Coronary artery (tissue), 2 donors: ENCODE measurements around the gene GPHN.
"Not testable (repeated sequence)": the region's sequence is repeated elsewhere in the genome, so short reads cannot be mapped to it uniquely, and the experiment has no call there.

Source experiments
- DNase-seq: peaks from one replicate; pipeline ENCODE4 v3.0.0-alpha.2; 2017; ENCODE audit warnings: low spot score
- H3K27ac ChIP-seq, 2 donors: fragments of 200-600 bp; sonication (generic); one replicate each; pipeline ENCODE4 v1.5.1; 2016 to 2019
- H3K4me3 ChIP-seq: fragments of 200-600 bp; sonication (generic); 2 replicates; pipeline ENCODE4 v1.5.1; 2016; ENCODE audit warnings: mild to moderate bottlenecking, moderate library complexity
- TF ChIP-seq, protein P1 (sequence below): fragments of 200-600 bp; sonication (generic); IDR thresholded peaks from one replicate; pipeline ENCODE4 v1.5.1; 2019; ENCODE audit warnings: antibody characterized with exemption

GPHN gene

DNA sequence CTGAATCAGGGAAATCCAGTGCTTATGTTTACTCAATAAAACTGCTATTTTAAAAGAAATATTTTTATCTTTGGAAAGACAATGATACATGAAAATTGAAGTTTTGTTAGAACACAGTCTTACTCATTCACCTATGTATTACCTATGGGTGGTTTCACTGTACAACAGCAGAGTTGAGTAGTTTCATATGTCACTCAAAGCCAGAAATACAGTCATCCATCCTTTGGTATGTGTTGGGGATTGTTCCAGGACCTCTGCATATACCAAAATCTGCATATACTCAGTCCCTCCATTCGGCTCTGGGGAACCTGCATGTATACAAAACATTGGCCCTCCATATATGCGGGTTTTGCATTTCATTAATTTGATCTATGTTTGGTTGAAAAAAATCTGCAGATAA lies 190.6 kb downstream of the GPHN start:
- no peak for DNase-seq
- Histone ChIP-seq H3K4me3 (no peak overlapping the region), H3K27ac (no peak overlapping the region)
- TF ChIP-seq, protein P1, sequence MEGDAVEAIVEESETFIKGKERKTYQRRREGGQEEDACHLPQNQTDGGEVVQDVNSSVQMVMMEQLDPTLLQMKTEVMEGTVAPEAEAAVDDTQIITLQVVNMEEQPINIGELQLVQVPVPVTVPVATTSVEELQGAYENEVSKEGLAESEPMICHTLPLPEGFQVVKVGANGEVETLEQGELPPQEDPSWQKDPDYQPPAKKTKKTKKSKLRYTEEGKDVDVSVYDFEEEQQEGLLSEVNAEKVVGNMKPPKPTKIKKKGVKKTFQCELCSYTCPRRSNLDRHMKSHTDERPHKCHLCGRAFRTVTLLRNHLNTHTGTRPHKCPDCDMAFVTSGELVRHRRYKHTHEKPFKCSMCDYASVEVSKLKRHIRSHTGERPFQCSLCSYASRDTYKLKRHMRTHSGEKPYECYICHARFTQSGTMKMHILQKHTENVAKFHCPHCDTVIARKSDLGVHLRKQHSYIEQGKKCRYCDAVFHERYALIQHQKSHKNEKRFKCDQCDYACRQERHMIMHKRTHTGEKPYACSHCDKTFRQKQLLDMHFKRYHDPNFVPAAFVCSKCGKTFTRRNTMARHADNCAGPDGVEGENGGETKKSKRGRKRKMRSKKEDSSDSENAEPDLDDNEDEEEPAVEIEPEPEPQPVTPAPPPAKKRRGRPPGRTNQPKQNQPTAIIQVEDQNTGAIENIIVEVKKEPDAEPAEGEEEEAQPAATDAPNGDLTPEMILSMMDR: no peak

DNA sequence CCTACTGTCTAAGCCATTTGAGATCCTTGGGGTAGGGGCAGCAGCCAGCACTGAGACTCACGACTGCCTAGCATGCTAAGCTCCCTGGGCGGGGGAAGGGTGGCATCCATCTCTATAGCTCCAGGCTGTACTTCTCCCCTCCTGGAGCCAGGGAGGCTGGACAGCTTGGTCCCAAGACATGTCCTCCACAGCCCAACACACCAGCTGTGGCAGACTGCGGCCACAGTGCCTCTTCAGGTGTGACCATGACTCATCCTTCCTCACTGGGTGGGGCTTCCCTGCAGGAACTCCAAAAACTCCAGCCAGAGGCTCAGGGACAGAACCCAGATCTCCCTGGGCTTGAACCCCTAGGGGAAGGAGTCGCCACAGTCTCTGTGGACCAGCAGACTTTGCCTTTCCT lies 193.9 kb downstream of the GPHN start:
- no peak for DNase-seq
- no peak overlapping the region for H3K27ac ChIP-seq
- TF ChIP-seq, protein P1: no peak
- no peak overlapping the region for H3K4me3 ChIP-seq

DNA sequence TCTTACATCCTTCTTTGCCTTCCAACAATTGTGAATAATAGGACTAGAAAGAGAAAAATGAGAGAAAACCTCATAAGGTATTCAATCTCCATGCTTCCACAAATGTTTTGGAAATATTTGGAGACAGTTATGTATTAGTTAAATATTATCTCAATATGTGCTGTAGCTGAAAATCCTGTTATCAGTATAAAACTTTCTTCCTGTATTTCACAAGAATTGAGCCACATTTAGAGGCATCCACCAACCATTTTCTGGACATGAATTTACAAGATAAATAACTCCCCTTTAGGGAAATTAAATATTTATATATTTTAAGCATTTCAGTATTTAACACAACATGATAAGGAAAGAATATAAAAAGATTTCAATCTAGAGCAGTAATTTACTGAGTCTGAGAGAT lies 200.3 kb downstream of the GPHN start:
- Histone ChIP-seq H3K27ac (no peak overlapping the region), H3K4me3 (no peak overlapping the region)
- TF ChIP-seq, protein P1: no peak
- no peak for DNase-seq

DNA sequence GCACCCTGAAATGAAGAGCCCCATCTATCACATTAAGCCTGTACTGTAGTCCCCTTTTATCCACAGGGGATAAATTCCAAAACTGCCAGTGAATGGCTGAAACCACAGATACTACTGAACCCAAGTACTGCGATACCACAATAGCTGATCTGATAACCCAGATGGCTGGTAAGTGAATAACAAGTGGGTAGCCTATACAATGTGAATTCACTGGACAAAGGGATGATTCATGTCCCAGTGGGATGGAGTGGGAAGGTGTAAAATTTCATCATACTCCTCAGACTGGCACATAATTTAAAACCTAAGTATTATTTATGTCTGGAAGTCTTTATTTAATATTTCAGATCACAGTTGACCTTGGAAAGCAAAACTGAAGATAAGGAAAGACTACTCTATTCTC lies 201.3 kb downstream of the GPHN start:
- Histone ChIP-seq H3K27ac (no peak overlapping the region), H3K4me3 (no peak overlapping the region)
- TF ChIP-seq, protein P1: no peak
- DNase-seq: no peak

DNA sequence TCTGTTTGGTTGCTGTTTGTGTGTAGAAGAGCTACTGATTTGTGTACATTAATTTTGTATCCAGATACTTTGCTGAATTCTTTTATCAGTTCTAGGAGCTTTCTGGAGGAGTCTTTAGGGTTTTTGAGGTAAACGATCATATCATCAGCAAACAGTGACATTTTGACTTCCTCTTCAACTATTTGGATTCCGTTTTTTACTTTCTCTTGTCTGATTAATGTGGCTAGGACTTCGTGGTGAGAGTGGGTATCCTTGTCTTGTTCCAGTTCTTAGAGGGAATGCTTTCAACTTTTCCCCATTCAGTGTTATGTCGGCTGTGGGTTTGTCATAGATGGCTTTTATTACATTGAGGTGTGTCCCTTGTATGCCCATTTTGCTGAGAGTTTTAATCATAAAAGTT lies 206.3 kb downstream of the GPHN start:
- not testable (repeated sequence) for DNase-seq, H3K4me3 ChIP-seq, H3K27ac ChIP-seq

DNA sequence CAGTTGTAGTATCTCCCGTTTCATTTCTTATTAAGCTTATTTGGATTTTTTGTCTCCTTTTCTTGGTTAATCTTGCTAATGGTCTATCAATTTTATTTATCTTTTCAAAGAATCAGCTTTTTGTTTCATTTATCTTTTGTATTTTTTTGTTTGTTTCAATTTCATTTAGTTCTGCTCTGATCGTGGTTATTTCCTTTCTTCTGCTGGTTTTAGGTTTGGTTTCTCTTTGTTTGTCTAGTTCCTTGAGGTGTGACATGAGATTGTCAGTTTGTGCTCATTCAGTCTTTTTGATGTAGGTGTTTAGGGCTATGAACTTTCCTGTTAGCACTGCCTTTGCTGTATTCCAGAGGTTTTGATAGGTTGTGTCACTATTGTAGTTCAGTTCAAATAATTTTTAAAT lies 207.4 kb downstream of the GPHN start:
- DNase-seq, H3K4me3 ChIP-seq, H3K27ac ChIP-seq: not testable (repeated sequence)

DNA sequence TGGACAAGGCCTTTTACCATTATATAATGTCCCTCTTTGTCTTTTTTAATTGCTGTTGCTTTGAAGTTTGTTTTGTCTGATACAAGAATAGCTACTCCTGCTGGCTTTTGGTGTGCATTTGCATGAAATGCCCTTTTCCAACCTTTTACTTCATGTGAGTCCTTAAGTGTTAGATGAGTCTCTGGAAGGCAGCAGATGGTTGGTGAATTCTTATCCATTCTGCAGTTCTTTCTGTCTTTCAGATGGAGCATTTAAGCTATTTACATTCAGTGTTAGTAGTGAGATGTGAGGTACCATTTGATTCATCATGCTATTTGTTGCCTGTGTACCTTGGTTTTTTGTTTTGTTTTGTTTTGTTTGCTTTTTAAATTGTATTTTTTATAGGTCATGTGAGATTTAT lies 208.3 kb downstream of the GPHN start:
- Histone ChIP-seq H3K4me3 (no peak overlapping the region), H3K27ac (no peak overlapping the region)
- TF ChIP-seq, protein P1: no peak
- DNase-seq: no peak

DNA sequence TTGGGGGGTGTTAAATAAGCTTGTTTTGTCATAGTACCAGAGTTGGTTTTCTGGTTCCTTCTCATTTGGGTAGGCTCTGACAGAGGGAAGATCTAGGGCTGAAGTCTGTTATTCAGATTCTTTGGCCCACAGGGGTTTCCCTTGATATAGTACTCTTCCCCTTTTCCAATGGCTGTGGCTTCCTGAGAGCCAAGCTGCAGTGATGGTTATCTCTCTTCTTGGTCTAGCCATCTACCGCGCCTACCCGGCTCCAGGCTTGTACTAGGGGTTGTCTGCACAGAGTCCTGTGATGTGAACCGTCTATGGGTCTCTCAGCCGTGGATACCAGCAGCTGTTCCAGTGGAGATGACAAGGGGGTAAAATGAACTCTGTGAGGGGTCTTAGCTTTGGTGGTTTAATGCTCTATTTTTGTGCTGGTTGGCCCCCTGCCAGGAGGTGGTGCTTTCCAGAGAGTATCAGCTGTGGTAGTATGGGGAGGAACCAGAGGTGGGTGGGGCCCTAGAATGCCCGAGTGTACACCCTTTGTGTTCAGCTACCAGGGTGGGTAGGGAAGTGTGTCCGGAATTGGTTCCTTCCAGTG lies 209.7 kb downstream of the GPHN start:
- TF ChIP-seq, protein P1: no peak
- DNase-seq: no peak
- Histone ChIP-seq H3K4me3 (no peak overlapping the region), H3K27ac (no peak overlapping the region)
